HG03060 (cell line): ENCODE measurements around the gene CCDC59.

Experiments
- ATAC-seq: cut with Tn5 transposase; IDR thresholded peaks from one replicate; pipeline ENCODE4 v1.9.1; 2021; ENCODE audit warnings: low read depth, moderate number of reproducible peaks; ENCODE audit not compliant: unreplicated experiment

CCDC59 gene

DNA sequence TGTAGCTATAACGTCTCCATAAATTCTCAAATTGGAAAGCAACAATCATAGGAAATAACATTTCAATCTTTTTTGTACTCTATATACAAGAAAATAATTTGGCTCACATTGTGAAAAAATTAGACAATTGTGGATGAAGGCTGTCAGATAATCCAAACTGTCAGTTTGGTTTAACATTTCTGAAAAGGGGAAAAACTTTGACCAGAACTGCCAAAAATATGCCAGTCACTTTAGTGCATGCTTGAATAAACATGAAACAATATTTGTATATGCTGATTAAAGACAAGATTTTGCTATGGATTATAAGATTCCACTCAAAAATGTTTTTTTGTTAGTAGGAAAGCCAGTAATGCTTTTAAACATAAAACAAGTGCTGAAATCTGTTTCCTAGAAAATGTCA, 38.9 kb downstream of the CCDC59 start:
- no peak for ATAC-seq

DNA sequence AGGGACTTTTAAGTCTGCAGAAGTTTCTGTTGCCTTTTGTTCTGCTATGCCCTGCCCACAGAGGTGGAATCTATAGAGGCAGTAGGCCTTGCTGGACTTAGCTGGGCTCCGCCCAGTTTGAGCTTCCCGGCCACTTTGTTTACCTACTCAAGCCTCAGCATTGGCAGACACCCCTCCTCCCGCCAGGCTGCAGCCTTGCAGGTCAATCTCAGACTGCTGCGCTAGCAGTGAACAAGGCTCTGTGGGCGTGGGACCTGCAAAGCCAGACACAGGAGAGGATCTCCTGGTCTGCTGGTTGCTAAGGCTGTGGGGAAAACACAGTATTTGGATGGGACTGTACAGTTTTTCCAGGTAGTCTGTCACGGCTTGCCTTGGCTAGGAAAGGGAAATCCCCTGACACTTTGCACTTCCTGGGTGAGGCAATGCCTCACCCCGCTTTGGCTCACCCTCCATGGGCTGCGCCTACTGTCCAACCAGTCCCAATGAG, 43.7 kb downstream of the CCDC59 start:
- no peak for ATAC-seq
